Measurements from ENCODE around the gene TAMALIN. TPM values are rescaled to one million over a fixed set of nuclear protein-coding genes. Genes with fewer than 3 reads are reported as not detected.

Gene TAMALIN
- total RNA-seq, 4 donors from 2014 or later: 11.8 to 18.0 (median 16.1) TPM

GRCh38 chr12:51980809-51981127 lies 26.0 kb upstream of the TAMALIN start:
- 78 to 83% methylated on average over 2 to 8 of the region's 10 CpGs for WGBS, 2 donors (ENCODE audit: low coverage in 1 of 2)
- Histone ChIP-seq H3K27me3 (no peaks in the 10 kb centered on the region), H3K4me1 (peaks cover 0 to 8% (median 0%) of the 10 kb centered on the region in 3 donors), H3K4me3 (no peak overlapping the region), H3K36me3 (peaks cover 0 to 77% of the 10 kb centered on the region in 2 donors), H3K27ac (no peak overlapping the region), H3K9me3 (no peaks in the 10 kb centered on the region)
- ATAC-seq: no peak
- no peak for TF ChIP-seq POLR2A (IDR thresholded peaks at IDR 0.05)
- no peak for TF ChIP-seq EP300 (IDR thresholded peaks at IDR 0.05)
- TF ChIP-seq CTCF (IDR thresholded peaks at IDR 0.05): no peak
- no peak for TF ChIP-seq POLR2AphosphoS5 (IDR thresholded peaks at IDR 0.05)

- no peak overlapping the region for H3K27ac ChIP-seq
- TF ChIP-seq POLR2AphosphoS5 (IDR thresholded peaks at IDR 0.05): no peak
- no peak for TF ChIP-seq EP300 (IDR thresholded peaks at IDR 0.05)
- TF ChIP-seq CTCF (IDR thresholded peaks at IDR 0.05): no peak
- no peak for TF ChIP-seq POLR2A (IDR thresholded peaks at IDR 0.05)
- no peaks in the 10 kb centered on the region for H3K27me3 ChIP-seq
- peaks cover 0 to 88% of the 10 kb centered on the region in 2 donors for H3K36me3 ChIP-seq
- no peaks in the 10 kb centered on the region for H3K9me3 ChIP-seq
- no peak for ATAC-seq
- H3K4me1 ChIP-seq: peaks cover 0 to 8% (median 0%) of the 10 kb centered on the region in 3 donors
- no peak overlapping the region for H3K4me3 ChIP-seq
- 75 to 77% methylated on average over 4 to 6 of the region's 6 CpGs for WGBS, 2 donors (ENCODE audit: low coverage in 1 of 2)
These were observed 22.1 kb upstream of the TAMALIN start for GRCh38 chr12:51984657-51985056.

- peaks cover 0 to 94% of the 10 kb centered on the region in 2 donors for H3K36me3 ChIP-seq
- peaks cover 0 to 4% (median 0%) of the 10 kb centered on the region in 3 donors for H3K4me1 ChIP-seq
- ATAC-seq: no peak
- H3K4me3 ChIP-seq: no peak overlapping the region
- WGBS, 2 donors (ENCODE audit: low coverage in 1 of 2): 84 to 85% methylated on average over 4 to 8 of the region's 9 CpGs
- TF ChIP-seq CTCF (IDR thresholded peaks at IDR 0.05): no peak
- TF ChIP-seq POLR2A (IDR thresholded peaks at IDR 0.05): no peak
- TF ChIP-seq EP300 (IDR thresholded peaks at IDR 0.05): no peak
- H3K27me3 ChIP-seq: no peaks in the 10 kb centered on the region
- H3K9me3 ChIP-seq: no peaks in the 10 kb centered on the region
- no peak overlapping the region for H3K27ac ChIP-seq
These were observed 21.5 kb upstream of the TAMALIN start for GRCh38 chr12:51985154-51985835.

GRCh38 chr12:51986834-51987233 lies 19.9 kb upstream of the TAMALIN start:
- H3K4me1 ChIP-seq: no peaks in the 10 kb centered on the region
- ATAC-seq: no peak
- 81 to 83% methylated on average over 5 to 8 of the region's 8 CpGs for WGBS, 2 donors (ENCODE audit: low coverage in 1 of 2)
- peaks cover 0 to 97% of the 10 kb centered on the region in 2 donors for H3K36me3 ChIP-seq
- H3K4me3 ChIP-seq: no peak overlapping the region
- H3K27ac ChIP-seq: no peak overlapping the region
- TF ChIP-seq CTCF (IDR thresholded peaks at IDR 0.05): no peak
- no peaks in the 10 kb centered on the region for H3K27me3 ChIP-seq
- H3K9me3 ChIP-seq: no peaks in the 10 kb centered on the region

- H3K9me3 ChIP-seq: no peaks in the 10 kb centered on the region
- WGBS, 2 donors (ENCODE audit: low coverage in 1 of 2): 76% methylated on average over 3 of the region's 5 CpGs; no CpG with 5 or more reads in 1 of the 2 donors
- H3K27me3 ChIP-seq: no peaks in the 10 kb centered on the region
- peaks cover 0 to 5% (median 0%) of the 10 kb centered on the region in 3 donors for H3K4me1 ChIP-seq
- no peak overlapping the region for H3K4me3 ChIP-seq
- ATAC-seq: no peak
- TF ChIP-seq POLR2A (IDR thresholded peaks at IDR 0.05): no peak
- TF ChIP-seq CTCF (IDR thresholded peaks at IDR 0.05): no peak
- TF ChIP-seq EP300 (IDR thresholded peaks at IDR 0.05): no peak
- no peak for TF ChIP-seq POLR2AphosphoS5 (IDR thresholded peaks at IDR 0.05)
- no peak overlapping the region for H3K27ac ChIP-seq
- peaks cover 0 to 83% of the 10 kb centered on the region in 2 donors for H3K36me3 ChIP-seq
These were observed 14.5 kb upstream of the TAMALIN start for GRCh38 chr12:51992246-51992645.

Data from gastroesophageal sphincter (tissue), 4 donors.